ENCODE measurements around the gene ADAM19. TPM values are rescaled to one million over a fixed set of nuclear protein-coding genes. Genes with fewer than 3 reads are reported as not detected.
A peak's percentile ranks its signal among the peaks of the same experiment; 100 is the strongest.

ADAM19 gene
- polyA plus RNA-seq, 3 donors from 2014 or later: 0.03 to 0.10 TPM; not detected in 1

- H3K36me3 Mint-ChIP-seq: no peaks in the 10 kb centered on the region
- H3K9me3 Mint-ChIP-seq: no peaks in the 10 kb centered on the region
- H3K27me3 Mint-ChIP-seq (ENCODE audit: low read depth in 3 of 3): peaks cover 5 to 9% (median 6%) of the 10 kb centered on the region in 3 donors
- no peak overlapping the region for H3K27ac Mint-ChIP-seq
- H3K4me3 Mint-ChIP-seq: no peak overlapping the region
- peaks cover 0 to 11% of the 10 kb centered on the region in 2 donors for H3K4me1 Mint-ChIP-seq
- no peak for DNase-seq
These were observed 37.3 kb downstream of the ADAM19 start for GRCh38 chr5:157538311-157538710.

DNA sequence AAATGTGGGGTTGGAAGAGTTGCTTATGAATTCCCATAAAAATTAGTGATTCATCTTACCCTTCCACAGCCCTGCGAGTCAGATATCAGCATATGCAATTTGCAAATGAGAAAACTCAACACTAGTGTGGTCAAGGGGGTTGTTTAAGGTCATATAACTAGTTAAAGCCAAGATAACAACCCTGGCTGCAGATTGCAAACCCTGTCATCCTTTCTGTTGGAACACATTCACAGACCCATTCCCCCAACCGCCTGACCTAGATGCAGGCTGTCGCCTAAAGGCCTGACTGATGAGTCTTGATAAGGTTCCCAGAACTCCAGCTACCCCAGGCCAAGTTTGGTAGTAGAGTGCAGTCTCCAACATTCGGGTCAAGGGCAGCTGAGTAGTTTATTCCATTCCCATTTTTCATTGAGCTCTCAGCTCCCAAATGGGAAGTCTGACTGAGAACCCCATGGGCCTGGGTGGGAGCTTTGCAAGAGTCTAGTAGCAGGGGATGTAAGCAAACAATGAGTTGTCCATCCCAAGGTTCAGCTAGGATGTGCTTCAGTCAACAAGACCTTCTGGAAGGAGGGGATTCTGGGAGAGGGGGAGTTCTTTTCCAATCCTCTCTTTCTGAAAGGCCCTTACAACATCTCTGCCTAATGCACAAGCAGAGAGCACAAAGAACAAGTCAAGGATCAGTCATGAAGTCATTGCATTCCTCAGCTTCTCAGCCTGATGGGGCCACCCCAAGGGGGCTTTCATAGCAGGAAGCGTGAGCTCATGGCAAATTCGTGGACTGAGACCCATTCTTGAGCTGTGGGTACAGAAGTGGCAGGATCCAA is 40.3 kb downstream of the ADAM19 start:
- Mint-ChIP-seq H3K27me3 (ENCODE audit: low read depth in 3 of 3) (peaks cover 6 to 9% (median 6%) of the 10 kb centered on the region in 3 donors), H3K36me3 (no peaks in the 10 kb centered on the region), H3K4me3 (no peak overlapping the region), H3K27ac (no peak overlapping the region), H3K9me3 (no peaks in the 10 kb centered on the region), H3K4me1 (peaks cover 0 to 6% of the 10 kb centered on the region in 2 donors)
- no peak for DNase-seq

DNA sequence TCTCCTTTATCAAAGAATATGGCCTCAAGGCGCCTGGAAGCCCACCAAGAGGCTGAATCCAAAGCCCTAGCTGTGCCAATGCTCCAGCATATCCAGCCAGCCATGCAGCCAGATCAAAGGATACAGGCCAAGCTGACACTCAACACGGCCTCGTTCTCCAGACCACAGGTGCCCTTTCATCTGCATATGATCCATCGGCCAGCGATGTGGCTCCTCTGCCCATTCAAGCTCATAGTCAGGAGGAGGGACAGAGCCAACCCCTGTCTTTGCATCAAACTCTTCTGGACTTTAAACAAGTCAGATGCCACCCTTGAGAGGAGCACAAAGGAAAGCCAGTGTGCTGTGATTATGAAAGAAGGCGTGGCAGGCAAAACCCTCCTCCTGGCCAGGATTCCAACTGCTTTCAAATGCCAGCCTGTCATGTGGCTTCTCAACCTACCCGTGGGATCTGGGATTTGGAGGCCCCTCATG is 42.5 kb downstream of the ADAM19 start:
- Mint-ChIP-seq H3K4me1 (peaks cover 0 to 5% of the 10 kb centered on the region in 2 donors), H3K9me3 (peaks cover 0 to 3% (median 0%) of the 10 kb centered on the region in 6 donors), H3K27ac (no peak overlapping the region), H3K36me3 (peaks cover 0 to 2% (median 0%) of the 10 kb centered on the region in 3 donors), H3K27me3 (ENCODE audit: low read depth in 3 of 3) (peaks cover 2 to 11% (median 9%) of the 10 kb centered on the region in 3 donors), H3K4me3 (no peak overlapping the region)
- no peak for DNase-seq

GRCh38 chr5:157532022-157532421 is 43.6 kb downstream of the ADAM19 start:
- Mint-ChIP-seq H3K9me3 (peaks cover 0 to 3% (median 0%) of the 10 kb centered on the region in 6 donors), H3K27ac (no peak overlapping the region), H3K4me3 (no peak overlapping the region), H3K36me3 (peaks cover 0 to 2% (median 0%) of the 10 kb centered on the region in 3 donors), H3K4me1 (no peaks in the 10 kb centered on the region), H3K27me3 (ENCODE audit: low read depth in 3 of 3) (peaks cover 2 to 10% (median 8%) of the 10 kb centered on the region in 3 donors)
- no peak for DNase-seq

DNA sequence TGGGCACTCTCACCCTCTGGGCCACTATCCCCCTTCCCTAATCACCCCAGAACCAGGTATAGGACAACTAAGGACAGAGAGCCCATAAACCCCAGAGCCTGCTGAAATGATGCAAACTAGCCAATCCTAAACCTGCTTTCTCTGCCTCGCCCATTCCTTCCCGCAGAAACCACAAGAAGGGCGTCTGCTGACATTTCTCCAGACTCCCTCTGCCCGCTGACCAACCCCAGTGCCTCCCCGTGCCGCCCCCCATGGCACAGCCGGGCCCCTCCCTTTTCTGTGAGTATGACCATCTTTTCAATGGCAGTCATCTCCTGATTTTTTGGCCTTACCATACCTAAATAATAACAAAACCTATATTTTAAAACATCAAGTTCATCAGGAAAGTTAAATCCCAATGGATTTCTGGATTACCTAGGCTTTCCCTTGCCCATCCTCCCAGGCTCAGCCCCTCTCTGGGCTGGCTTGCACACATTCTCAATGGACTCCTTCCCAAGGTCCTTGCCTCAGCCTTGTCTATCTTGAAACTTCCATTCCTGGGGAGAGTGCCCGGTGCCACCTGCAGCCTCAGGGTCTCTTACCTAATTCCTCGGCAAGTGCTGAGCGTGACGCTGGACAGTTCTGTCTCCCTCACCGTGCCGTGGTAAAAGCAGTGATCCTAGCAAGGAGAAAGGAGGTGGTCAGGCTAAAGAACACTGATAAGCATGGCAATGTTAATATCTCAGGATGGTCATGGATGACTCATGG is 45.2 kb downstream of the ADAM19 start:
- Mint-ChIP-seq H3K9me3 (peaks cover 0 to 3% (median 0%) of the 10 kb centered on the region in 6 donors), H3K27ac (peak overlapping the region in 1 of 6 donors; percentile 16), H3K4me1 (no peaks in the 10 kb centered on the region), H3K27me3 (ENCODE audit: low read depth in 3 of 3) (peaks cover 2 to 10% (median 6%) of the 10 kb centered on the region in 3 donors), H3K36me3 (peaks cover 0 to 2% (median 0%) of the 10 kb centered on the region in 3 donors), H3K4me3 (no peak overlapping the region)
- no peak for DNase-seq

GRCh38 chr5:157529002-157529401 is 46.6 kb downstream of the ADAM19 start:
- peaks cover 0 to 2% (median 0%) of the 10 kb centered on the region in 3 donors for H3K36me3 Mint-ChIP-seq
- H3K4me3 Mint-ChIP-seq: no peak overlapping the region
- no peak for DNase-seq
- H3K9me3 Mint-ChIP-seq: peaks cover 0 to 3% (median 0%) of the 10 kb centered on the region in 6 donors
- H3K4me1 Mint-ChIP-seq: no peaks in the 10 kb centered on the region
- no peak overlapping the region for H3K27ac Mint-ChIP-seq
- H3K27me3 Mint-ChIP-seq (ENCODE audit: low read depth in 3 of 3): peaks cover 2 to 6% (median 4%) of the 10 kb centered on the region in 3 donors

- DNase-seq: no peak
These were observed 47.4 kb downstream of the ADAM19 start for GRCh38 chr5:157528036-157528632.

DNA sequence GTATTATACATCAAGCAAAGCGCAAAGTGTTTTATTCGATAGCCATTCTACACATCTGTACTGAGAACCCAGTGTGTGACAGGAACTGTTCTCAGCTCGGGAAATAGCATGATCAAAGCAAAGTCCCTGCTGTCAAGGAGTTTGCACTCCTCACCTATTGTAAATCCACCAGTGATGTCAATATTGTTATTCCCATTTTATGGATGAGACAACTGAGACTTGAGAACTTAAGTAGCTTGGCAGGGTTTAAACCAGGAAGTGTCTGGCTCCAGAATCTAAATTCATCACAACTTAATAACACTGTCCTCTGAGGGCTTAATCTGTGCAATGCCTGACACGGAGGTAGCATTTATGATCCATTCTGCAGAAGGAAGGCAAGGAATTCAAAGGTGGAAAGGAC is 50.7 kb downstream of the ADAM19 start:
- Mint-ChIP-seq H3K4me3 (no peak overlapping the region), H3K4me1 (no peaks in the 10 kb centered on the region), H3K36me3 (peaks cover 0 to 2% (median 0%) of the 10 kb centered on the region in 3 donors), H3K27me3 (ENCODE audit: low read depth in 3 of 3) (peaks cover 0 to 8% (median 3%) of the 10 kb centered on the region in 3 donors), H3K9me3 (peaks cover 0 to 2% (median 0%) of the 10 kb centered on the region in 6 donors), H3K27ac (no peak overlapping the region)
- no peak for DNase-seq

More at GRCh38 chr5:157528036-157528632, 47.4 kb downstream of the ADAM19 start:
- Mint-ChIP-seq H3K9me3 (peaks cover 0 to 3% (median 0%) of the 10 kb centered on the region in 6 donors), H3K27ac (no peak overlapping the region), H3K4me3 (no peak overlapping the region), H3K27me3 (ENCODE audit: low read depth in 3 of 3) (peaks cover 2 to 5% (median 4%) of the 10 kb centered on the region in 3 donors), H3K36me3 (peaks cover 0 to 2% (median 0%) of the 10 kb centered on the region in 3 donors), H3K4me1 (no peaks in the 10 kb centered on the region)

- Mint-ChIP-seq H3K27me3 (ENCODE audit: low read depth in 3 of 3) (peaks cover 0 to 8% (median 2%) of the 10 kb centered on the region in 3 donors), H3K9me3 (no peaks in the 10 kb centered on the region), H3K4me1 (no peaks in the 10 kb centered on the region), H3K36me3 (peaks cover 0 to 2% (median 0%) of the 10 kb centered on the region in 3 donors), H3K4me3 (no peak overlapping the region), H3K27ac (no peak overlapping the region)
- DNase-seq: no peak
These were observed 51.6 kb downstream of the ADAM19 start for GRCh38 chr5:157523976-157524375.

DNA sequence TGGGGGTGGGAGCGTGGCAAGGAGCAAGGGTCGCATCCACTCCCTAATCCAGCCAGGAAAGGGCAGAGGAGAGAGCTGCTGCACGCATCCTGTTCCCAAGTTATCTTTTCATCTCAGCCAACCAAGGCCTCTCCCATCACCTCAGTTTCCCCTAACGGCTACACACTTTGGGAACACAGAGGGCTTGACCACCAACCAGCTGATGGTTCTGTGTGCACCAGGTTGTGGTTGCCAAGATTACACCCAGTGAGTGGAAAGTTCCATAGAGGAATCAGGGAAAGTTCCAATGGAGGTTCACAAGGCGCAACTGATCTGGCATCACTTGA is 53.9 kb downstream of the ADAM19 start:
- Mint-ChIP-seq H3K27ac (no peak overlapping the region), H3K4me1 (no peaks in the 10 kb centered on the region), H3K27me3 (ENCODE audit: low read depth in 3 of 3) (peaks cover 0 to 7% (median 2%) of the 10 kb centered on the region in 3 donors), H3K36me3 (no peaks in the 10 kb centered on the region), H3K9me3 (no peaks in the 10 kb centered on the region), H3K4me3 (no peak overlapping the region)
- no peak for DNase-seq

DNA sequence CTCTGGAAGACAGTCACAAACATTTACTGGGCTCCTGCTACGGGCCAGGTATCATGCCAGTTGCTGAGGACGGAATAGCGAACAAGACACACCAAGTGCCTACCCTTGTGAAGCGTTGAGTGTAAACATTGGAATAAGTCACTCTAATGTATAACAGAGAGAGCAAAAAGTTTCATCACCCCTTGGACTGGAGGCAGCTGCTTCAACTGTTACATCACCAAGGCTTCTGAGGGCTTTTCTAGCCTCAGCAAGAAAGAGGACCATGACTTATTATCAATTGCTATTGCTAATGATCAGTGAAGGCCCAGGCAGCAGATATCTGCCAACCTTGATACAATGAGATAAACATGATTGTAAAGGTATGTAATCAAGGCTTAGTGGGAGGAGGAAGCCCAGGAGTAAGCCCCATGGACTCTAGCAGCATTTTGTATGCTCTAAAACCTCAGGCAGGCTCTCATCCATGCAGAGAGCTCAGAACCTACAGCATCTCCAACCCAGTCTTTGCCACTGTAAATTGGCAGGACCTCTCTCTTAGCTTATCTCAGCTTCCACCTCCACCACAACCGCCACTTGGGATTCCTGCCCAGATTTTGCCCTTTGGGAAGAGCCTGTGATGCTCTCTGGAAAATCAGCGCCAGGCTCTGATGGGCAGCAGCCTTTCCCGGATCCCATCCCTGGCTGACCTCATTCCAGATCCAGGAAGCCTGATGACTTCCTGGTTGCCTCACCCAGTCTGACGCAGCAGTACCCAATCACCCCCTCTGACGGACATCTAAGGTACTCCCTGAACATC is 54.5 kb downstream of the ADAM19 start:
- Mint-ChIP-seq H3K36me3 (no peaks in the 10 kb centered on the region), H3K4me3 (no peak overlapping the region), H3K9me3 (no peaks in the 10 kb centered on the region), H3K4me1 (no peaks in the 10 kb centered on the region), H3K27me3 (ENCODE audit: low read depth in 3 of 3) (peaks cover 0 to 7% (median 2%) of the 10 kb centered on the region in 3 donors), H3K27ac (no peak overlapping the region)
- no peak for DNase-seq

- H3K36me3 Mint-ChIP-seq: no peaks in the 10 kb centered on the region
- H3K4me3 Mint-ChIP-seq: no peak overlapping the region
These were observed 55.9 kb downstream of the ADAM19 start for GRCh38 chr5:157519579-157520253.

More at GRCh38 chr5:157519579-157520253, 55.9 kb downstream of the ADAM19 start:
- Mint-ChIP-seq H3K27me3 (ENCODE audit: low read depth in 3 of 3) (peaks cover 0 to 5% (median 2%) of the 10 kb centered on the region in 3 donors), H3K4me1 (no peaks in the 10 kb centered on the region), H3K9me3 (no peaks in the 10 kb centered on the region), H3K27ac (no peak overlapping the region)
- DNase-seq: no peak
